ENCODE results near the gene GGA1.

GGA1 gene

DNA sequence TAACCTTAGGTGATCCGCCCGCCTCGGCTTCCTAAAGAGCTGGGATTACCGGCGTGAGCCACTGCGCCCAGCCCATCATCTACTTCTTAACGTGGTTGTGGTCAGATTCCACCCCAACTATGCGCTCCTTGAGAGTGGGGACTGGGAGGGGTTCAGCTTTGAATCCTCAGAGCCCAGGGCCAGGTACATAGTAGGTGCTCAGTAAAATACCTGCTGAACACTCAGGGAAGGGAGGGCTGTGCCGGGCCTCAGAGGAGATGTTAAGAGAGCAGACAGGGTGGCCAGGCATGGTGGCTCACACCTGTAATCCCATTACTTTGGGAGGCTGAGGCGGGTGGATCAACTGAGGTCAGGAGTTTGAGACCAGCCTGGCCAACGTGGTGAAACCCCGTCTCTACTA, 65.6 kb downstream of the GGA1 start:
- FAIRE-seq, result no peak
- TF ChIP-seq CTCF (IDR thresholded peaks at IDR 0.05; ENCODE audit: insufficient read depth, missing control alignments), result no peak
- DNase-seq (ENCODE audit: insufficient read length, low spot score), result no peak

DNA sequence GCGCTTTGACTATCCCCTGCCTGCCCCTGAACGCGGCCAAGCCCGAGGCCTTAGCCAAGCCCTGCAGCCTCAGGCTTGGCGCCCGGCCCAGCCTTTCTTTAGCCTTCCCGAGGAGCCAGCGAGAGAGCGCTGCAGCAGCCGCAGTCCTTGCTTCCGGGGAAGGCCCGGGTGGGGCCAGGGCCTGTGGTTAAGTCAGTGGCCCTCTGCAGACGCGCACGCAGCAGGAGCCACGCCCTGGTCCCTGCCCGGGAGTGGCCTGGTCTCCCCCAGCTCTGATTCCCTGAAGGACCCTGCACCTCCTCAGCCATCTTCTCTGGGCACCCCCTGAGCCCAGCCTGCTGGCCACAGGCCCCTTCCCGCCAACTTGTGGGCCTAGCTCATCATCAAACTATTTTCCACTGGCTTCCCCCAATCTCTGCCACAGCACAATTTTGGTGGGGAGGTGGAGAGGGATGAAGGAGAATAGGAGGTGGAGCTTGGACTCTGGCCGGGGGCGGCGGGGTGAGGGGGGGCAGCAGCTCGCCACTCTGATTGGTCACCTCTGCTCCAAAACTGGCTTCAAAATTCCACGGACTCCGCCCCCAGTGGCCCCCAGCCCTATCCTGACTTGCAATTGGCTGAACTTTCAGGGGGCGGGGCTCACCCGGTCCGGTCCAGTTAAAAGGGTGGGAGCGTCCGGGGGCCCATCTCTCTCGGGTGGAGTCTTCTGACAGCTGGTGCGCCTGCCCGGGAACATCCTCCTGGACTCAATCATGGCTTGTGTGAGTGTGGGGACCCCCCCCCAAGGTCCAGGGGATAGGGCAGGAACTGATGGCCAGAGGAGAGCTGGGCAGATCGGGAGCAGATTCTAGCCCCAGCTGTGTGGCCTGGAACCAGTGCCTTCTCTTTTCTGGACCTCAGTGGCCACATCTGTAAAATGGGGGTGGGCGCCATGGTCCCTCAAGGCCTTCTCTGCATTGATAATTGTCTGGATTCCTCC, 66.6 kb downstream of the GGA1 start, which contains the start of gene LGALS1:
Gene LGALS1, plus strand, starts transcription at position 686 of the 979 bp plus-strand sequence. Its CDS starts 67 bp downstream, at position 753.
- DNase-seq (ENCODE audit: insufficient read length, low spot score), result no peak
- no peak for TF ChIP-seq CTCF (IDR thresholded peaks at IDR 0.05; ENCODE audit: insufficient read depth, missing control alignments)
- no peak for FAIRE-seq

- FAIRE-seq, result no peak
- DNase-seq (ENCODE audit: insufficient read length, low spot score), result no peak
- no peak for TF ChIP-seq CTCF (IDR thresholded peaks at IDR 0.05; ENCODE audit: insufficient read depth, missing control alignments)
These were observed 67.5 kb downstream of the GGA1 start for GRCh38 chr22:37675930-37676735.

- no peak for DNase-seq (ENCODE audit: insufficient read length, low spot score)
- FAIRE-seq, result no peak
- TF ChIP-seq CTCF (IDR thresholded peaks at IDR 0.05; ENCODE audit: insufficient read depth, missing control alignments), result no peak
These were observed 68.3 kb downstream of the GGA1 start for GRCh38 chr22:37676736-37677492.

DNA sequence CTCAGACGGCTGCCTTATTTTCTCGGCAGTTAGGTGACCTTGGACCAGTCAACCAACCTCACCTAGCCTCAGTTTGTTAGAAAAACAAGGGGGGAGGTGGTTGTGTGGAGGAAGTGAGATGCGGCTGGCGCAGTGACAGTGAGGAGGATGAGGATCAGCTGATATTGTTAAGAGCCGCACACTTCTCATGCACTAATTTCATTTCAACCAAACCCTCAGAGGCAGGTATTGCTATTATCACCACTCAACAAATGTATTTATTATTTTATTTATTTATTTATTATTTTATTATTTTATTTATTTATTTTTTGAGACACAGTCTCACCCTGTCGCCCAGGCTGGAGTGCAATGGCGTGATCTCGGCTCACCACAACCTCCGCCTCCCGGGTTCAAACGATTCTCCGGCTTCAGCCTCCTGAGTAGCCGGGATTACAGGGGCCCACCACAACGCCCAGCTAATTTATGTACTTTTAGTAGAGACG, 68.9 kb downstream of the GGA1 start:
- DNase-seq (ENCODE audit: insufficient read length, low spot score), result no peak
- no peak for TF ChIP-seq CTCF (IDR thresholded peaks at IDR 0.05; ENCODE audit: insufficient read depth, missing control alignments)
- FAIRE-seq, result no peak

GRCh38 chr22:37678372-37678771, 69.7 kb downstream of the GGA1 start:
- DNase-seq (ENCODE audit: insufficient read length, low spot score), result no peak
- no peak for TF ChIP-seq CTCF (IDR thresholded peaks at IDR 0.05; ENCODE audit: insufficient read depth, missing control alignments)
- no peak for FAIRE-seq
